ENCODE results near the gene RESF1. TPM values are rescaled to one million over a fixed set of nuclear protein-coding genes. Genes with fewer than 3 reads are reported as not detected.
A peak's percentile ranks its signal among the peaks of the same experiment; 100 is the strongest.

The RESF1 gene
- total RNA-seq (2013) = 130 TPM
- 10 to 100 TPM; 26.8 to 82.9 (median 32.7) TPM for polyA plus RNA-seq
- polyA minus RNA-seq = 43.2 and 62.5 TPM in 2 replicates
- 81.8 to 385 (median 167) reads per million in 11 experiments for total RNA-seq

- peak within 1 kb of the TSS; percentile 77 to 84 (median 83) for H3K4me3 ChIP-seq (replicated peaks in 1 of 3; ENCODE audit: low read depth in 2 of 3, low read length in 3 of 3)
- no peaks in the 10 kb centered on the region for H3K27me3 ChIP-seq (ENCODE audit: control insufficient read depth in 2 of 2, insufficient read depth in 2 of 2, low read length in 2 of 2)
- intact Hi-C loops (cut with micrococcal nuclease) = loop anchor here in 1 of 2 donors (5.0 kb wide), 1 partner anchor 47 kb away; no protein-coding TSS in a partner anchor
- peak within 1 kb of the TSS; percentile 88 to 92 for H3K27ac ChIP-seq (ENCODE audit: low read depth in 1 of 2, low read length in 2 of 2)
- peak; percentile 58 to 72 (median 64) for DNase-seq
- H3K4me3 Mint-ChIP-seq = peak within 1 kb of the TSS; percentile 97 to 99
- H3K36me3 ChIP-seq (replicated peaks in 1 of 2; ENCODE audit: control insufficient read depth in 1 of 2, insufficient read depth in 2 of 2, low read length in 2 of 2) = peaks cover 25 to 33% of the 10 kb centered on the region in 2 donors
- peaks cover 43 to 50% of the 10 kb centered on the region in 2 donors for H3K36me3 Mint-ChIP-seq
- peak within 1 kb of the TSS; percentile 84 for H2AFZ ChIP-seq (ENCODE audit: insufficient read depth, low read depth, low read length, poor library complexity, severe bottlenecking)
- peaks cover 41% of the 10 kb centered on the region for H4K20me1 ChIP-seq (ENCODE audit: insufficient read depth, low read length)
- WGBS (ENCODE audit: insufficient coverage) = under 1% methylated on average over 66 of the region's 67 CpGs
- peaks cover 4 to 18% of the 10 kb centered on the region in 2 donors for H3K9me3 ChIP-seq (replicated peaks in 1 of 2; ENCODE audit: control insufficient read depth in 1 of 2, insufficient read depth in 1 of 2, low read length in 2 of 2)
- peak within 1 kb of the TSS; percentile 90 to 98 (median 95) for H3K27ac Mint-ChIP-seq
- TF ChIP-seq, protein P1, sequence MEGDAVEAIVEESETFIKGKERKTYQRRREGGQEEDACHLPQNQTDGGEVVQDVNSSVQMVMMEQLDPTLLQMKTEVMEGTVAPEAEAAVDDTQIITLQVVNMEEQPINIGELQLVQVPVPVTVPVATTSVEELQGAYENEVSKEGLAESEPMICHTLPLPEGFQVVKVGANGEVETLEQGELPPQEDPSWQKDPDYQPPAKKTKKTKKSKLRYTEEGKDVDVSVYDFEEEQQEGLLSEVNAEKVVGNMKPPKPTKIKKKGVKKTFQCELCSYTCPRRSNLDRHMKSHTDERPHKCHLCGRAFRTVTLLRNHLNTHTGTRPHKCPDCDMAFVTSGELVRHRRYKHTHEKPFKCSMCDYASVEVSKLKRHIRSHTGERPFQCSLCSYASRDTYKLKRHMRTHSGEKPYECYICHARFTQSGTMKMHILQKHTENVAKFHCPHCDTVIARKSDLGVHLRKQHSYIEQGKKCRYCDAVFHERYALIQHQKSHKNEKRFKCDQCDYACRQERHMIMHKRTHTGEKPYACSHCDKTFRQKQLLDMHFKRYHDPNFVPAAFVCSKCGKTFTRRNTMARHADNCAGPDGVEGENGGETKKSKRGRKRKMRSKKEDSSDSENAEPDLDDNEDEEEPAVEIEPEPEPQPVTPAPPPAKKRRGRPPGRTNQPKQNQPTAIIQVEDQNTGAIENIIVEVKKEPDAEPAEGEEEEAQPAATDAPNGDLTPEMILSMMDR (IDR thresholded peaks at IDR 0.05) = no peak
- H3K4me1 Mint-ChIP-seq = peaks cover 60% of the 10 kb centered on the region
- H3K4me1 ChIP-seq (ENCODE audit: control insufficient read depth in 1 of 2, insufficient read depth in 2 of 2, low read length in 2 of 2) = peaks cover 29 to 56% of the 10 kb centered on the region in 2 donors
- H3K9me3 Mint-ChIP-seq = peaks cover 24 to 34% (median 27%) of the 10 kb centered on the region in 7 donors
- peak within 1 kb of the TSS; percentile 82 for H3K9ac ChIP-seq (ENCODE audit: insufficient read depth, low read length, poor library complexity, severe bottlenecking)
- peaks cover 56% of the 10 kb centered on the region for H3K79me2 ChIP-seq (ENCODE audit: insufficient read depth, low read length)
- H3K4me2 ChIP-seq (replicated peaks; ENCODE audit: extremely low read depth, low read length, poor library complexity, severe bottlenecking) = peak within 1 kb of the TSS; percentile 78
- H3K27me3 Mint-ChIP-seq (ENCODE audit: low read depth in 3 of 3) = peaks cover 0 to under 1% (median 0%) of the 10 kb centered on the region in 3 donors
Measured at GRCh38 chr12:31959161-31959700, at the start of gene RESF1. RESF1 (plus strand) TSS chr12:31959415; CDS start chr12:31980956, 21,541 bp downstream.

DNA sequence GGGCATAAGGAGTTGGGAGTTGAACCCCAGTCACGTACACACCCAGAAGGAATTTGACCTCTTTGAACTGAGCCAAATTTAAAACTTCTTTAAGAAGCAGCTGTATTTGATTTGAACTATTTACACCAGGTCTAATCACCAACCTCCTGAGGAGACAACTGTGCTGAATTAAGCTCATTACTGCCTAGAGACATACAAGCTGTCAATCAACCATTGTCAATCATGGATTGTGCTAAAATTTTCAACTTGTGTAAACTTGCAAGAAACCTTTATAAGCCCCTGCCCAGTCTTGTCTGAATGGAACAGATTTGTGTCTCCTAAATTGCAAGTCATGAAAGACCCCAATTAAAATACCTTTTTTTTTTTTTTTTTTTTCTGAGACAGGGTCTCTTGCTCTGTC, 44.3 kb upstream of the RESF1 start:
- WGBS (ENCODE audit: insufficient coverage) = no CpG with 5 or more reads among the region's 1 CpG

More for the DNA sequence above, 44.3 kb upstream of the RESF1 start:
- no peaks in the 10 kb centered on the region for H3K27me3 ChIP-seq (ENCODE audit: control insufficient read depth in 2 of 2, insufficient read depth in 2 of 2, low read length in 2 of 2)
- H3K36me3 Mint-ChIP-seq = no peaks in the 10 kb centered on the region
- no peaks in the 10 kb centered on the region for H3K4me1 Mint-ChIP-seq
- TF ChIP-seq, protein P1 (IDR thresholded peaks at IDR 0.05) = no peak
- H3K27ac Mint-ChIP-seq = no peak overlapping the region
- no peaks in the 10 kb centered on the region for H4K20me1 ChIP-seq (ENCODE audit: insufficient read depth, low read length)
- H3K9me3 ChIP-seq (replicated peaks in 1 of 2; ENCODE audit: control insufficient read depth in 1 of 2, insufficient read depth in 1 of 2, low read length in 2 of 2) = peaks cover 28 to 64% of the 10 kb centered on the region in 2 donors
- DNase-seq = no peak
- no peak overlapping the region for H3K4me3 Mint-ChIP-seq
- no peak overlapping the region for H3K27ac ChIP-seq (ENCODE audit: low read depth in 1 of 2, low read length in 2 of 2)
- no peak overlapping the region for H3K9ac ChIP-seq (ENCODE audit: insufficient read depth, low read length, poor library complexity, severe bottlenecking)
- no peaks in the 10 kb centered on the region for H3K4me1 ChIP-seq (ENCODE audit: control insufficient read depth in 1 of 2, insufficient read depth in 2 of 2, low read length in 2 of 2)
- H3K36me3 ChIP-seq (replicated peaks in 1 of 2; ENCODE audit: control insufficient read depth in 1 of 2, insufficient read depth in 2 of 2, low read length in 2 of 2) = no peaks in the 10 kb centered on the region
- H3K4me2 ChIP-seq (replicated peaks; ENCODE audit: extremely low read depth, low read length, poor library complexity, severe bottlenecking) = no peak overlapping the region
- intact Hi-C loops (cut with micrococcal nuclease) = loop anchor here in 1 of 2 donors (5.0 kb wide), 1 partner anchor 42 kb away; the partner anchor contains the start of gene RESF1
- no peak overlapping the region for H2AFZ ChIP-seq (ENCODE audit: insufficient read depth, low read depth, low read length, poor library complexity, severe bottlenecking)
- no peak overlapping the region for H3K4me3 ChIP-seq (replicated peaks in 1 of 3; ENCODE audit: low read depth in 2 of 3, low read length in 3 of 3)
- H3K79me2 ChIP-seq (ENCODE audit: insufficient read depth, low read length) = no peaks in the 10 kb centered on the region
- H3K27me3 Mint-ChIP-seq (ENCODE audit: low read depth in 3 of 3) = peaks cover 0 to 1% (median 0%) of the 10 kb centered on the region in 3 donors
- peaks cover 13 to 70% (median 53%) of the 10 kb centered on the region in 7 donors for H3K9me3 Mint-ChIP-seq
